Measurements from ENCODE around the gene TRDN. TPM values are rescaled to one million over a fixed set of nuclear protein-coding genes. Genes with fewer than 3 reads are reported as not detected.

The TRDN gene
- total RNA-seq, 1 donor = not detected

GRCh38 chr6:123423130-123423529 is 213.6 kb downstream of the TRDN start:
- no peak for TF ChIP-seq CTCF (IDR thresholded peaks at IDR 0.05; ENCODE audit: insufficient read depth, low read depth, low read length)
- DNase-seq (ENCODE audit: low read depth) = no peak
- no peak overlapping the region for H3K4me3 ChIP-seq (ENCODE audit: low read depth, low read length)

GRCh38 chr6:123420512-123420911 is 216.2 kb downstream of the TRDN start:
- TF ChIP-seq CTCF (IDR thresholded peaks at IDR 0.05; ENCODE audit: insufficient read depth, low read depth, low read length) = no peak
- H3K4me3 ChIP-seq (ENCODE audit: low read depth, low read length) = no peak overlapping the region

GRCh38 chr6:123418071-123418470 is 218.7 kb downstream of the TRDN start:
- H3K4me3 ChIP-seq (ENCODE audit: low read depth, low read length) = no peak overlapping the region
- TF ChIP-seq CTCF (IDR thresholded peaks at IDR 0.05; ENCODE audit: insufficient read depth, low read depth, low read length) = no peak
- no peak for DNase-seq (ENCODE audit: low read depth)

More at GRCh38 chr6:123420512-123420911, 216.2 kb downstream of the TRDN start:
- DNase-seq (ENCODE audit: low read depth) = no peak

GRCh38 chr6:123417535-123417934 is 219.2 kb downstream of the TRDN start:
- no peak for TF ChIP-seq CTCF (IDR thresholded peaks at IDR 0.05; ENCODE audit: insufficient read depth, low read depth, low read length)
- DNase-seq (ENCODE audit: low read depth) = no peak
- no peak overlapping the region for H3K4me3 ChIP-seq (ENCODE audit: low read depth, low read length)

- peak; percentile 44 for DNase-seq (ENCODE audit: low read depth)
- peak; percentile 66 for TF ChIP-seq CTCF (IDR thresholded peaks at IDR 0.05; ENCODE audit: insufficient read depth, low read depth, low read length)
Observed at GRCh38 chr6:123415844-123416468, 220.8 kb downstream of the TRDN start.

GRCh38 chr6:123404975-123405374 is 231.8 kb downstream of the TRDN start:
- DNase-seq (ENCODE audit: low read depth) = no peak
- TF ChIP-seq CTCF (IDR thresholded peaks at IDR 0.05; ENCODE audit: insufficient read depth, low read depth, low read length) = no peak
- H3K4me3 ChIP-seq (ENCODE audit: low read depth, low read length) = no peak overlapping the region

More at GRCh38 chr6:123415844-123416468, 220.8 kb downstream of the TRDN start:
- no peak overlapping the region for H3K4me3 ChIP-seq (ENCODE audit: low read depth, low read length)

- H3K4me3 ChIP-seq (ENCODE audit: low read depth, low read length) = no peak overlapping the region
- TF ChIP-seq CTCF (IDR thresholded peaks at IDR 0.05; ENCODE audit: insufficient read depth, low read depth, low read length) = no peak
- no peak for DNase-seq (ENCODE audit: low read depth)
Observed at GRCh38 chr6:123402052-123402451, 234.7 kb downstream of the TRDN start.

Measured in fibroblast of villous mesenchyme (primary cell).